Liver (tissue), 9 donors: Measurements from ENCODE around the gene KDM1B. TPM values are rescaled to one million over a fixed set of nuclear protein-coding genes. Genes with fewer than 3 reads are reported as not detected.

Experiments used
- DNase-seq: peaks from one replicate; pipeline ENCODE4 v3.0.0-alpha.2; 2017; ENCODE audit warnings: low spot score
- H3K27ac ChIP-seq, 2 donors: one replicate each; pipeline ENCODE4 v1.7.0; 2013; ENCODE audit warnings: inconsistent platforms in 2 of 2, low read length in 2 of 2, control low read depth in 1 of 2, low read depth in 1 of 2, mild to moderate bottlenecking in 1 of 2
- H3K27me3 ChIP-seq, 4 donors: one replicate each; pipeline versions ENCODE4 v1.6.1 to v1.7.0; 2013; ENCODE audit warnings: low read length in 3 of 4, inconsistent platforms in 1 of 4, mild to moderate bottlenecking in 1 of 4, moderate library complexity in 1 of 4; ENCODE audit not compliant: control insufficient read depth in 4 of 4, insufficient read depth in 4 of 4
- H3K36me3 ChIP-seq, 4 donors: one replicate each; pipeline versions ENCODE4 v1.6.1 to v1.7.0; 2013; ENCODE audit warnings: low read length in 3 of 4, mild to moderate bottlenecking in 3 of 4, low read depth in 1 of 4, moderate library complexity in 1 of 4; ENCODE audit not compliant: control insufficient read depth in 4 of 4, insufficient read depth in 3 of 4
- H3K4me1 ChIP-seq, 4 donors: one replicate each; pipeline versions ENCODE4 v1.6.1 to v1.7.0; 2013; ENCODE audit warnings: low read length in 3 of 4, mild to moderate bottlenecking in 3 of 4, moderate library complexity in 1 of 4; ENCODE audit not compliant: control insufficient read depth in 4 of 4, insufficient read depth in 4 of 4
- H3K4me3 ChIP-seq, 3 donors: one replicate each; pipeline versions ENCODE4 v1.6.1 to v1.7.0; 2013; ENCODE audit warnings: low read length in 3 of 3, control low read depth in 1 of 3, low read depth in 1 of 3, mild to moderate bottlenecking in 1 of 3
- H3K9ac ChIP-seq, 2 donors: one replicate each; pipeline ENCODE4 v1.7.0; 2013; ENCODE audit warnings: low read length in 2 of 2, mild to moderate bottlenecking in 2 of 2, moderate library complexity in 2 of 2, control low read depth in 1 of 2, low read depth in 1 of 2
- H3K9me3 ChIP-seq, 4 donors: one replicate each; pipeline versions ENCODE4 v1.6.1 to v1.7.0; 2013; ENCODE audit warnings: low read length in 3 of 4; ENCODE audit not compliant: control insufficient read depth in 4 of 4
- EGR1 ChIP-seq, 2 donors: IDR thresholded peaks; 2 replicates each; pipeline ENCODE4 v1.6.1; 2016 to 2018; ENCODE audit warnings: antibody characterized with exemption in 2 of 2, low read depth in 2 of 2
- FOXA1 ChIP-seq: IDR thresholded peaks from 2 replicates; pipeline ENCODE4 v1.6.1; 2016; ENCODE audit warnings: antibody characterized with exemption
- GABPA ChIP-seq, 2 donors: IDR thresholded peaks in 1 of 2; conservative IDR thresholded peaks in 1 of 2; 2 replicates each; pipeline ENCODE4 v1.6.1; 2016; ENCODE audit warnings: antibody characterized with exemption in 2 of 2, mild to moderate bottlenecking in 1 of 2, moderate library complexity in 1 of 2
- HNF4A ChIP-seq, 2 donors: conservative IDR thresholded peaks; 2 replicates each; pipeline ENCODE4 v1.6.1; 2016; ENCODE audit warnings: antibody characterized with exemption in 2 of 2, mild to moderate bottlenecking in 2 of 2
- HNF4G ChIP-seq: IDR thresholded peaks from 2 replicates; pipeline ENCODE4 v1.6.1; 2016; ENCODE audit warnings: antibody characterized with exemption
- JUND ChIP-seq, 2 donors: IDR thresholded peaks; 2 replicates each; pipeline ENCODE4 v1.6.1; 2016; ENCODE audit warnings: antibody characterized with exemption in 2 of 2
- RXRA ChIP-seq, 2 donors: IDR thresholded peaks; 2 replicates each; pipeline ENCODE4 v1.6.1; 2017 to 2018; ENCODE audit warnings: antibody characterized with exemption in 2 of 2, mild to moderate bottlenecking in 1 of 2
- SP1 ChIP-seq: IDR thresholded peaks from 2 replicates; pipeline ENCODE4 v1.6.1; 2018; ENCODE audit warnings: antibody characterized with exemption, mild to moderate bottlenecking
- TAF1 ChIP-seq: conservative IDR thresholded peaks from 2 replicates; pipeline ENCODE4 v1.6.1; 2016; ENCODE audit warnings: antibody characterized with exemption, mild to moderate bottlenecking
- YY1 ChIP-seq: IDR thresholded peaks from 2 replicates; pipeline ENCODE4 v1.6.1; 2016; ENCODE audit warnings: antibody characterized with exemption, mild to moderate bottlenecking
- WGBS: extraction: QIAGEN DNeasy Blood & Tissue Kit; methylation state at CpG from one replicate; pipeline ENCODE4 v1.1.7; 2013; 5-methylcytosine and 5-hydroxymethylcytosine counted together
- polyA plus RNA-seq, 2 donors: library from polyadenylated mRNA; stranded (reverse) in 1 of 2; unstranded in 1 of 2; fragments of 200-250 nt in 1 of 2; fragments of >200 nt in 1 of 2; fragmentation: Nextera tagmentation in 1 of 2; extraction: Ambion mirVana in 1 of 2; gene quantifications; one replicate each; pipeline versions ENCODE4 v1.2.1 to v1.2.3, GENCODE V29; 2013 to 2015
- total RNA-seq, 2 donors: library from RNA; depleted of rRNA; stranded (reverse); fragments of >200 nt; gene quantifications; one replicate each; pipeline ENCODE4 v1.2.3, GENCODE V29; 2014
- TF ChIP-seq, protein P1 (sequence below): fragments of 150-350 bp; IDR thresholded peaks from 2 replicates; pipeline ENCODE4 v1.5.1; 2017; ENCODE audit warnings: improper control_type of control experiment, low read depth, low read length; ENCODE audit not compliant: missing input control
- TF ChIP-seq, protein P2 (sequence below): IDR thresholded peaks from 2 replicates; pipeline ENCODE4 v1.6.1; 2016; ENCODE audit warnings: antibody characterized with exemption
- TF ChIP-seq, protein P3 (sequence below): IDR thresholded peaks from 2 replicates; pipeline ENCODE4 v1.6.1; 2016; ENCODE audit warnings: antibody characterized with exemption
- TF ChIP-seq, protein P4 (sequence below): IDR thresholded peaks from 2 replicates; pipeline ENCODE4 v1.6.1; 2016; ENCODE audit warnings: antibody characterized with exemption, mild to moderate bottlenecking
- donor health status: healthy.
- donor health status: healthy.
- donor health status: healthy.
- donor health status: healthy.
- donor health status: healthy.

KDM1B gene
- total and polyA plus RNA-seq, 4 donors = 1.6 to 10.2 (median 6.7) TPM

DNA sequence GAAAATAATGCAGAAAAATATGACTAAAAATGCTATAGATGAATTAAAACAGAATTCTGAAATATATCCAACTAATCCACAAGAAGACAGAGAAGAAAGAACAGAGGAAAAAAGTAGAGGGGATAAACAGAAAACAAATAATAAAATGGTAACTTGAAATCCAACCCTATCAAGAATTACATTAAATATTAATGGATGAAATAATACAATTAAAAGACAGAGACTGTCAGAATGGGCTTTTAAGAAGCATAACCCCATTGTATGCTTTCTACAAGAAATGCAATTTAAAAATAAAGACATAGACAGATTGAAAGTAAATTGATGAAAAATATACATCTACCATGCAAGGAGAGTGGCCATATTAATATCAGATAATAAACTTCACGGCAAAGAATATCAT is 48.2 kb upstream of the KDM1B start:
- Histone ChIP-seq H3K4me1 (no peaks in the 10 kb centered on the region), H3K4me3 (no peak overlapping the region), H3K27ac (no peak overlapping the region), H3K36me3 (no peaks in the 10 kb centered on the region), H3K9ac (no peak overlapping the region), H3K9me3 (peaks cover 0 to 3% (median 0%) of the 10 kb centered on the region in 4 donors), H3K27me3 (no peaks in the 10 kb centered on the region)
- DNase-seq = no peak
- TF ChIP-seq YY1 (no peak), HNF4A (conservative IDR thresholded peaks at IDR 0.05) (no peak), HNF4G (no peak), GABPA (IDR thresholded peaks at IDR 0.05 in 1 of 2, conservative IDR thresholded peaks at IDR 0.05 in 1 of 2) (no peak), EGR1 (IDR thresholded peaks at IDR 0.05; ENCODE audit: low read depth in 2 of 2) (no peak), TAF1 (no peak), FOXA1 (no peak)
- TF ChIP-seq, protein P1, sequence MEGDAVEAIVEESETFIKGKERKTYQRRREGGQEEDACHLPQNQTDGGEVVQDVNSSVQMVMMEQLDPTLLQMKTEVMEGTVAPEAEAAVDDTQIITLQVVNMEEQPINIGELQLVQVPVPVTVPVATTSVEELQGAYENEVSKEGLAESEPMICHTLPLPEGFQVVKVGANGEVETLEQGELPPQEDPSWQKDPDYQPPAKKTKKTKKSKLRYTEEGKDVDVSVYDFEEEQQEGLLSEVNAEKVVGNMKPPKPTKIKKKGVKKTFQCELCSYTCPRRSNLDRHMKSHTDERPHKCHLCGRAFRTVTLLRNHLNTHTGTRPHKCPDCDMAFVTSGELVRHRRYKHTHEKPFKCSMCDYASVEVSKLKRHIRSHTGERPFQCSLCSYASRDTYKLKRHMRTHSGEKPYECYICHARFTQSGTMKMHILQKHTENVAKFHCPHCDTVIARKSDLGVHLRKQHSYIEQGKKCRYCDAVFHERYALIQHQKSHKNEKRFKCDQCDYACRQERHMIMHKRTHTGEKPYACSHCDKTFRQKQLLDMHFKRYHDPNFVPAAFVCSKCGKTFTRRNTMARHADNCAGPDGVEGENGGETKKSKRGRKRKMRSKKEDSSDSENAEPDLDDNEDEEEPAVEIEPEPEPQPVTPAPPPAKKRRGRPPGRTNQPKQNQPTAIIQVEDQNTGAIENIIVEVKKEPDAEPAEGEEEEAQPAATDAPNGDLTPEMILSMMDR = no peak
- TF ChIP-seq, protein P2, sequence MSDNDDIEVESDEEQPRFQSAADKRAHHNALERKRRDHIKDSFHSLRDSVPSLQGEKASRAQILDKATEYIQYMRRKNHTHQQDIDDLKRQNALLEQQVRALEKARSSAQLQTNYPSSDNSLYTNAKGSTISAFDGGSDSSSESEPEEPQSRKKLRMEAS = no peak
- TF ChIP-seq, protein P3, sequence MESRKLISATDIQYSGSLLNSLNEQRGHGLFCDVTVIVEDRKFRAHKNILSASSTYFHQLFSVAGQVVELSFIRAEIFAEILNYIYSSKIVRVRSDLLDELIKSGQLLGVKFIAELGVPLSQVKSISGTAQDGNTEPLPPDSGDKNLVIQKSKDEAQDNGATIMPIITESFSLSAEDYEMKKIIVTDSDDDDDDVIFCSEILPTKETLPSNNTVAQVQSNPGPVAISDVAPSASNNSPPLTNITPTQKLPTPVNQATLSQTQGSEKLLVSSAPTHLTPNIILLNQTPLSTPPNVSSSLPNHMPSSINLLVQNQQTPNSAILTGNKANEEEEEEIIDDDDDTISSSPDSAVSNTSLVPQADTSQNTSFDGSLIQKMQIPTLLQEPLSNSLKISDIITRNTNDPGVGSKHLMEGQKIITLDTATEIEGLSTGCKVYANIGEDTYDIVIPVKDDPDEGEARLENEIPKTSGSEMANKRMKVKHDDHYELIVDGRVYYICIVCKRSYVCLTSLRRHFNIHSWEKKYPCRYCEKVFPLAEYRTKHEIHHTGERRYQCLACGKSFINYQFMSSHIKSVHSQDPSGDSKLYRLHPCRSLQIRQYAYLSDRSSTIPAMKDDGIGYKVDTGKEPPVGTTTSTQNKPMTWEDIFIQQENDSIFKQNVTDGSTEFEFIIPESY = no peak
- WGBS = 98% methylated on average over 1 of the region's 1 CpG

DNA sequence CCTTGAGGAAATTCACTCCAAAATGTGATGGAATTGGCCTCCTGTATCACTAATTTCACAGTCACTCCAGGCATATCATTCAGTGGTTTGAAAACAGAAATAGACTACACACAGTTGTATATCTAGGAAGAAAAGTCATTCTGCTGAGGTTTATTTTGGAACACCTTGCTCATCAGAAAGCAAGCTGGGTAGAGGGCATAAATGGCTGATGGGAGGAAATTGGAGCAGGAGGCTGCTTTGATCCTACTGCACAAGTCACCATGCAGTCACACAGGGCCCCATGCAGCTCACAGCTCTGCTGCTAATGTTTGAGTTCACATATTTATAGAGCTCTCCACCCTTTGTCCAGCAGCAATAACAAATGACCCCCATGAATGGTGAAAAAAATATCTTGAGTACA is 45.1 kb upstream of the KDM1B start:
- Histone ChIP-seq H3K4me3 (no peak overlapping the region), H3K27me3 (no peaks in the 10 kb centered on the region), H3K27ac (no peak overlapping the region), H3K36me3 (no peaks in the 10 kb centered on the region), H3K4me1 (no peaks in the 10 kb centered on the region), H3K9me3 (peaks cover 0 to 3% (median 0%) of the 10 kb centered on the region in 4 donors), H3K9ac (no peak overlapping the region)
- TF ChIP-seq, protein P3 = no peak
- TF ChIP-seq SP1 = no peak
- TF ChIP-seq RXRA (IDR thresholded peaks at IDR 0.05) = no peak
- no peak for TF ChIP-seq HNF4G
- TF ChIP-seq, protein P4, sequence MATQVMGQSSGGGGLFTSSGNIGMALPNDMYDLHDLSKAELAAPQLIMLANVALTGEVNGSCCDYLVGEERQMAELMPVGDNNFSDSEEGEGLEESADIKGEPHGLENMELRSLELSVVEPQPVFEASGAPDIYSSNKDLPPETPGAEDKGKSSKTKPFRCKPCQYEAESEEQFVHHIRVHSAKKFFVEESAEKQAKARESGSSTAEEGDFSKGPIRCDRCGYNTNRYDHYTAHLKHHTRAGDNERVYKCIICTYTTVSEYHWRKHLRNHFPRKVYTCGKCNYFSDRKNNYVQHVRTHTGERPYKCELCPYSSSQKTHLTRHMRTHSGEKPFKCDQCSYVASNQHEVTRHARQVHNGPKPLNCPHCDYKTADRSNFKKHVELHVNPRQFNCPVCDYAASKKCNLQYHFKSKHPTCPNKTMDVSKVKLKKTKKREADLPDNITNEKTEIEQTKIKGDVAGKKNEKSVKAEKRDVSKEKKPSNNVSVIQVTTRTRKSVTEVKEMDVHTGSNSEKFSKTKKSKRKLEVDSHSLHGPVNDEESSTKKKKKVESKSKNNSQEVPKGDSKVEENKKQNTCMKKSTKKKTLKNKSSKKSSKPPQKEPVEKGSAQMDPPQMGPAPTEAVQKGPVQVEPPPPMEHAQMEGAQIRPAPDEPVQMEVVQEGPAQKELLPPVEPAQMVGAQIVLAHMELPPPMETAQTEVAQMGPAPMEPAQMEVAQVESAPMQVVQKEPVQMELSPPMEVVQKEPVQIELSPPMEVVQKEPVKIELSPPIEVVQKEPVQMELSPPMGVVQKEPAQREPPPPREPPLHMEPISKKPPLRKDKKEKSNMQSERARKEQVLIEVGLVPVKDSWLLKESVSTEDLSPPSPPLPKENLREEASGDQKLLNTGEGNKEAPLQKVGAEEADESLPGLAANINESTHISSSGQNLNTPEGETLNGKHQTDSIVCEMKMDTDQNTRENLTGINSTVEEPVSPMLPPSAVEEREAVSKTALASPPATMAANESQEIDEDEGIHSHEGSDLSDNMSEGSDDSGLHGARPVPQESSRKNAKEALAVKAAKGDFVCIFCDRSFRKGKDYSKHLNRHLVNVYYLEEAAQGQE = no peak
- TF ChIP-seq YY1 = no peak
- no peak for TF ChIP-seq EGR1 (IDR thresholded peaks at IDR 0.05; ENCODE audit: low read depth in 2 of 2)
- TF ChIP-seq JUND (IDR thresholded peaks at IDR 0.05) = no peak
- no peak for DNase-seq
